Tibial nerve (tissue), 4 donors: ENCODE data around the gene PABPC1L.

Experiments
- EP300 ChIP-seq, 2 donors: sonication (generic); formaldehyde crosslinking; IDR thresholded peaks; one replicate each; pipeline ENCODE4 v1.6.1; 2017; ENCODE audit warnings: antibody characterized with exemption in 2 of 2, mild to moderate bottlenecking in 1 of 2
- POLR2A ChIP-seq, 2 donors: fragments of 450-650 bp; IDR thresholded peaks; one replicate each; pipeline ENCODE4 v1.6.1; 2017; ENCODE audit warnings: antibody characterized with exemption in 2 of 2, mild to moderate bottlenecking in 2 of 2, moderate library complexity in 2 of 2
- TF ChIP-seq, protein P1 (sequence below), 5 experiments: fragments of 200-600 bp in 3 of 5; fragments of 450-650 bp in 2 of 5; sonication (generic) in 3 of 5; IDR thresholded peaks; one replicate each; pipeline ENCODE4 v1.5.1; 2016 to 2019; ENCODE audit warnings: antibody characterized with exemption in 5 of 5, mild to moderate bottlenecking in 3 of 5, moderate library complexity in 2 of 5

DNA sequence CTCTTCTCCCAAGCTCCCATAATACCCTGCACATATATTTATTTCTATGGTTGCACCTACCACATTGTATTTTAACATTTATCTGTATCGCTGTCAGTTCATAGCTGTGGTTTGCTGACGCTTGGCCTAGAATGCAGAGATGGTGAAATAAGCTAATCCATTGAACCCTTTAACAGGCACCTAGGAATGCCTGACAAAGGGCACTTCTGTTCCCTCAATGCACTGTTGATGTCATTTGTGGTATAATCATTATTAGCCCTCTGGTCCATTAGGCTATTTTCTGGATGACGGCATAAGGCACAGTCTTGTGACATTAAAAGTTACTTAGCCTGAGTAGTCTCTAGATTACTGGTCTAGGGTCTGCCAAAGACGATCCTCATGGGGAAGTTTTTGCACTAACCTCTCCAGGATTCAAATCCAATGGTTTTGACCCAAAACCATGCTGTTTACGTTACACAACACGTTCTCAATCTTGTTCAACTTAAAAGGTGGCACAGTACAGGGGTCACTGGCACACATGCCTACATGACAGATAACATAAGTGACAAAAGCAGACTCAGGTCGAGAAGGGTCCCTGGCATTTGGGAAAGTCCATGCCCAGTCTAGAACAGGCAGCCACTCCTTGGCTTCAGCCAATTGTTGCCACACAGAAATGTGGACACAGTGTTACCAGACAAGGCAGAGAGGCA is 26.5 kb upstream of the PABPC1L start:
- TF ChIP-seq, protein P1, sequence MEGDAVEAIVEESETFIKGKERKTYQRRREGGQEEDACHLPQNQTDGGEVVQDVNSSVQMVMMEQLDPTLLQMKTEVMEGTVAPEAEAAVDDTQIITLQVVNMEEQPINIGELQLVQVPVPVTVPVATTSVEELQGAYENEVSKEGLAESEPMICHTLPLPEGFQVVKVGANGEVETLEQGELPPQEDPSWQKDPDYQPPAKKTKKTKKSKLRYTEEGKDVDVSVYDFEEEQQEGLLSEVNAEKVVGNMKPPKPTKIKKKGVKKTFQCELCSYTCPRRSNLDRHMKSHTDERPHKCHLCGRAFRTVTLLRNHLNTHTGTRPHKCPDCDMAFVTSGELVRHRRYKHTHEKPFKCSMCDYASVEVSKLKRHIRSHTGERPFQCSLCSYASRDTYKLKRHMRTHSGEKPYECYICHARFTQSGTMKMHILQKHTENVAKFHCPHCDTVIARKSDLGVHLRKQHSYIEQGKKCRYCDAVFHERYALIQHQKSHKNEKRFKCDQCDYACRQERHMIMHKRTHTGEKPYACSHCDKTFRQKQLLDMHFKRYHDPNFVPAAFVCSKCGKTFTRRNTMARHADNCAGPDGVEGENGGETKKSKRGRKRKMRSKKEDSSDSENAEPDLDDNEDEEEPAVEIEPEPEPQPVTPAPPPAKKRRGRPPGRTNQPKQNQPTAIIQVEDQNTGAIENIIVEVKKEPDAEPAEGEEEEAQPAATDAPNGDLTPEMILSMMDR (IDR thresholded peaks at IDR 0.05), result no peak
- TF ChIP-seq POLR2A (IDR thresholded peaks at IDR 0.05), result no peak
- no peak for TF ChIP-seq EP300 (IDR thresholded peaks at IDR 0.05)
